GM23338 (cell line): ENCODE results near the gene RIPK4.

Experiments
- CTCF ChIP-seq, 2 experiments: fragments of 200-600 bp in 1 of 2; sonication (generic) in 1 of 2; conservative IDR thresholded peaks; 2 replicates each; pipeline versions ENCODE4 v1.5.1 to v1.6.1; 2016 to 2017; ENCODE audit warnings: antibody characterized with exemption in 2 of 2, low read depth in 2 of 2, mild to moderate bottlenecking in 2 of 2, moderate library complexity in 1 of 2
- EZH2 ChIP-seq: fragments of 200-600 bp; sonication (generic); IDR thresholded peaks from one replicate; pipeline ENCODE4 v1.8.0; 2017; ENCODE audit warnings: antibody characterized with exemption, mild to moderate bottlenecking, low read depth; ENCODE audit not compliant: unreplicated experiment
- EZH2phosphoT487 ChIP-seq: fragments of 200-600 bp; sonication (generic); IDR thresholded peaks from one replicate; pipeline ENCODE4 v1.8.1; 2018; ENCODE audit warnings: antibody characterized with exemption; ENCODE audit not compliant: unreplicated experiment
- POLR2AphosphoS5 ChIP-seq: IDR thresholded peaks from 2 replicates; pipeline ENCODE4 v1.6.1; 2016; ENCODE audit warnings: antibody characterized with exemption, low read depth
- REST ChIP-seq: IDR thresholded peaks from one replicate; pipeline ENCODE4 v1.6.1; 2018; ENCODE audit warnings: antibody characterized with exemption; ENCODE audit not compliant: unreplicated experiment

- no peak for TF ChIP-seq EZH2
- TF ChIP-seq POLR2AphosphoS5, result no peak
- no peak for TF ChIP-seq CTCF (conservative IDR thresholded peaks at IDR 0.05; ENCODE audit: low read depth in 2 of 2)
- TF ChIP-seq EZH2phosphoT487, result no peak
- no peak for TF ChIP-seq REST
Observed at GRCh38 chr21:41744028-41744930, 22.6 kb downstream of the RIPK4 start.
